ENCODE measurements around the gene ZCCHC14.

ZCCHC14 gene

DNA sequence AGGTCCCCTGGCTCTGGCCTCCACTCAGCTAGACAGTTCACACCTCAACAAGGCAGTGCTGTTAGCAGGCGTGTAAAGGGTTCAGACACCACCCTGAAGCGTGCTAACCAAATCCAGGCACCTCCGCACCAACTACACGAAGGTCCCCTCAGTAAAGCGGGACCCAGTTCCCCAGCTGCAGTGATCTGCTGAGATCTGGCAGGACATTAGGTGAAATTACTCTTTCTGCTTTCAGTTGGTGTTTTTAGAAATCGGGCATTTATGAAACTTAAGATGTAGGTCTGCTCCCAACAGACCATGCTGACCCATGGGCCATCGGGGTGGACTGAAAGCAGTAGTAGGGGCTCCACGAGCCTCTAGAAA, 136.4 kb downstream of the ZCCHC14 start:
- DNase-seq = no peak
